GM12872 (cell line): Measurements from ENCODE around the gene ARHGEF2.

Experiments
- CTCF ChIP-seq: IDR thresholded peaks from 3 replicates; pipeline ENCODE4 v1.5.1; 2011; ENCODE audit warnings: low read depth, mild to moderate bottlenecking, low read length, moderate library complexity; ENCODE audit not compliant: insufficient read depth

Gene ARHGEF2

GRCh38 chr1:156002188-156002911 is 24.0 kb upstream of the ARHGEF2 start:
- no peak for TF ChIP-seq CTCF

- TF ChIP-seq CTCF = no peak
Measured at GRCh38 chr1:156001662-156002171, 23.4 kb upstream of the ARHGEF2 start.

- TF ChIP-seq CTCF = no peak
Measured at GRCh38 chr1:156001021-156001661, 22.8 kb upstream of the ARHGEF2 start.

- TF ChIP-seq CTCF = no peak
Measured at GRCh38 chr1:155999964-156000363, 21.6 kb upstream of the ARHGEF2 start.

- TF ChIP-seq CTCF = no peak
Measured at GRCh38 chr1:155996166-155996565, 17.8 kb upstream of the ARHGEF2 start.

GRCh38 chr1:155993595-155993994 is 15.2 kb upstream of the ARHGEF2 start:
- TF ChIP-seq CTCF = no peak

GRCh38 chr1:155990005-155990739 is 11.8 kb upstream of the ARHGEF2 start:
- TF ChIP-seq CTCF = no peak
